KMS-11 (cell line): ENCODE data around the gene TTC23L.

Experiments
- H2AFZ ChIP-seq: fragments of 200-600 bp; sonication (generic); 2 replicates; pipeline ENCODE4 v1.6.1; 2016; ENCODE audit warnings: antibody characterized with exemption, mixed run types, low read depth
- H3K27ac ChIP-seq: fragments of 200-600 bp; sonication (generic); 2 replicates; pipeline ENCODE4 v1.6.1; 2016; ENCODE audit warnings: mild to moderate bottlenecking, mixed run types
- H3K27me3 ChIP-seq: fragments of 200-600 bp; sonication (generic); 2 replicates; pipeline ENCODE4 v1.6.1; 2017; ENCODE audit warnings: mild to moderate bottlenecking, low read depth, mixed run types, moderate library complexity; ENCODE audit not compliant: insufficient read depth
- H3K36me3 ChIP-seq: fragments of 200-600 bp; sonication (generic); 2 replicates; pipeline ENCODE4 v1.6.1; 2017; ENCODE audit warnings: mild to moderate bottlenecking, mixed run types; ENCODE audit not compliant: insufficient read depth
- H3K4me1 ChIP-seq: fragments of 200-600 bp; sonication (generic); 2 replicates; pipeline ENCODE4 v1.6.1; 2016; ENCODE audit warnings: mild to moderate bottlenecking, low read depth, mixed run types; ENCODE audit not compliant: poor library complexity, severe bottlenecking
- H3K4me2 ChIP-seq: fragments of 200-600 bp; sonication (generic); 2 replicates; pipeline ENCODE4 v1.7.0; 2016; ENCODE audit warnings: mild to moderate bottlenecking, mixed run types
- H3K4me3 ChIP-seq: fragments of 200-600 bp; sonication (generic); IDR thresholded peaks from 2 replicates; pipeline ENCODE4 v1.6.1; 2017; ENCODE audit warnings: low read depth, low read length, mixed read lengths; ENCODE audit not compliant: insufficient read depth
- H3K79me2 ChIP-seq: fragments of 200-600 bp; sonication (generic); 2 replicates; pipeline ENCODE4 v1.6.1; 2016; ENCODE audit warnings: low read depth, mixed run types; ENCODE audit not compliant: insufficient read depth
- H3K9ac ChIP-seq: fragments of 200-600 bp; sonication (generic); 2 replicates; pipeline ENCODE4 v1.6.1; 2016; ENCODE audit warnings: mild to moderate bottlenecking, mixed run types
- H4K20me1 ChIP-seq: fragments of 200-600 bp; sonication (generic); 2 replicates; pipeline ENCODE4 v1.6.1; 2016; ENCODE audit warnings: mild to moderate bottlenecking, mixed run types; ENCODE audit not compliant: insufficient read depth
- TF ChIP-seq, protein P1 (sequence below): fragments of 200-600 bp; sonication (generic); conservative IDR thresholded peaks from 2 replicates; pipeline ENCODE4 v1.6.1; 2017; ENCODE audit warnings: low read depth, mild to moderate bottlenecking, antibody characterized with exemption, low read length, moderate library complexity, mixed read lengths

TTC23L gene

DNA sequence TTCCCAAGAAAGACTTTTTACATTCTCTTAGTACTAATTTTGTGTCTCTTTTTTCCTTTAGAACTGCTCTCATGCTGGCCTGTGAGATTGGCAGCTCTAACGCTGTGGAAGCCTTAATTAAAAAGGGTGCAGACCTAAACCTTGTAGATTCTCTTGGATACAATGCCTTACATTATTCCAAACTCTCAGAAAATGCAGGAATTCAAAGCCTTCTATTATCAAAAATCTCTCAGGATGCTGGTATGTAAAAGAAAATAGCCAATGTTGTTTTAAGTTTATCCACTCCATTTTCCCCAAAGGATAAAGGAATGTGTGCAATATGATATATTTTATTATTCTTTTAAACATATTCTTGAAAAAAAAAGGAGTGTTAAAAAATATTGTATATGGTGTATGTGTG is 27.3 kb upstream of the TTC23L start:
- H4K20me1 ChIP-seq: no peaks in the 10 kb centered on the region
- no peak overlapping the region for H3K4me2 ChIP-seq
- no peaks in the 10 kb centered on the region for H3K36me3 ChIP-seq
- TF ChIP-seq, protein P1, sequence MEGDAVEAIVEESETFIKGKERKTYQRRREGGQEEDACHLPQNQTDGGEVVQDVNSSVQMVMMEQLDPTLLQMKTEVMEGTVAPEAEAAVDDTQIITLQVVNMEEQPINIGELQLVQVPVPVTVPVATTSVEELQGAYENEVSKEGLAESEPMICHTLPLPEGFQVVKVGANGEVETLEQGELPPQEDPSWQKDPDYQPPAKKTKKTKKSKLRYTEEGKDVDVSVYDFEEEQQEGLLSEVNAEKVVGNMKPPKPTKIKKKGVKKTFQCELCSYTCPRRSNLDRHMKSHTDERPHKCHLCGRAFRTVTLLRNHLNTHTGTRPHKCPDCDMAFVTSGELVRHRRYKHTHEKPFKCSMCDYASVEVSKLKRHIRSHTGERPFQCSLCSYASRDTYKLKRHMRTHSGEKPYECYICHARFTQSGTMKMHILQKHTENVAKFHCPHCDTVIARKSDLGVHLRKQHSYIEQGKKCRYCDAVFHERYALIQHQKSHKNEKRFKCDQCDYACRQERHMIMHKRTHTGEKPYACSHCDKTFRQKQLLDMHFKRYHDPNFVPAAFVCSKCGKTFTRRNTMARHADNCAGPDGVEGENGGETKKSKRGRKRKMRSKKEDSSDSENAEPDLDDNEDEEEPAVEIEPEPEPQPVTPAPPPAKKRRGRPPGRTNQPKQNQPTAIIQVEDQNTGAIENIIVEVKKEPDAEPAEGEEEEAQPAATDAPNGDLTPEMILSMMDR: no peak
- no peaks in the 10 kb centered on the region for H3K27me3 ChIP-seq
- H3K9ac ChIP-seq: no peak overlapping the region
- no peak overlapping the region for H2AFZ ChIP-seq
- H3K79me2 ChIP-seq: no peaks in the 10 kb centered on the region
- H3K4me1 ChIP-seq: no peaks in the 10 kb centered on the region
- no peak overlapping the region for H3K4me3 ChIP-seq
- no peak overlapping the region for H3K27ac ChIP-seq

DNA sequence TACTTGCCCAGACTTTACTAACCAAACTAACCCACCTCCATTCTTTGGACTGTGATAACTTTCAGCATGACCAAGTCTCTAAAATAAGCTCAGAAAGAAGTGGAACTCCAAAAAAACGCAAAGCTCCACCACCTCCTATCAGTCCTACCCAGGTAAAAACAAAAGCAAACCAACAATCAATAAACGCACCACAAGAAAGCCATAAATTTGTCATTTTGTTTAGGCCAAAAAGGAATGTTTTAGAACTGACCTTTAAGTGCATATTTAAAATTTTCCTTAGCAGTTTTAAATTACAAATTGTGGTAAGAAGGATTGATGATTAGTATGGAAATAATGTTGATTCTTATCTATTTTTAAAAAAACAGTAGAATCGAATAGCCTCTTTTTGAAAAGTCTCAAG is 25.5 kb upstream of the TTC23L start:
- TF ChIP-seq, protein P1: no peak
- no peak overlapping the region for H3K27ac ChIP-seq
- H3K27me3 ChIP-seq: no peaks in the 10 kb centered on the region
- no peak overlapping the region for H3K4me2 ChIP-seq
- no peaks in the 10 kb centered on the region for H3K79me2 ChIP-seq
- no peaks in the 10 kb centered on the region for H4K20me1 ChIP-seq
- H3K9ac ChIP-seq: no peak overlapping the region
- no peak overlapping the region for H3K4me3 ChIP-seq
- no peak overlapping the region for H2AFZ ChIP-seq
- no peaks in the 10 kb centered on the region for H3K36me3 ChIP-seq
- no peaks in the 10 kb centered on the region for H3K4me1 ChIP-seq

DNA sequence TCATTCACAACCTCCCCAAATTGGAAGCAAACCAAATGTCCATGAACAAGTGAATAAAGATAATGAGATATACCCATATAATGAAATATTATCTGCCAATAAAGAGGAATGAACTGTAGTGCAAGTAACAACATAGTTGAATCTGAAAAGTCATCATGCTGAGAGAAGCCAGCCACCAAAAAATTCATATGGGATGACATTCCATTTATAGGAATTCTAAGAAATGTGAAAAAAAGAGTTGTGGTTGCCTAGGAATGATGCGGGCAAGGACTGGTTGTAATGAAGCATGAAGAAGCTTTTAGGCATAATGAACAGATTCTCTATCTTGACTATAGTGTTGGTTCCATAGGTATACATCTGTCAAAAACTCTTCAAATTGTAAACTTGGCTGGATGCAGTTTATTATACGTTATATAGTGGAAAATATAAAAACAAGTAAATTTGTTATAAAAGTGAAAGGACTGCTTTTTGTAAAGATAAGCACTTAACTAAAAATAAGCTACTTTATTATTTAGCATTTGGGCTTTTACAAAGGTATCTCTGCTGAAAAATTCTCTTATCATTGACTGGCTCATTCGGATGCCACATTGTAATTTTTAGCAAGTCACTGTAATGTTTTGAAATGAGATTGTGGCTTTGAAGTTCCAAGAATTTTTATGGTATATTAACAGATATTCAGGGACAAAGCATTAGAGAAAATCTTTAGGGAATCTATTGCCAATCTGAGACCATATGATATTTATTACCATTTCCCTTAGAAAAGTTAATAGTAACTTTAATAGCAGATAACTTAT is 21.2 kb upstream of the TTC23L start:
- H3K9ac ChIP-seq: no peak overlapping the region
- H4K20me1 ChIP-seq: no peaks in the 10 kb centered on the region
- H3K36me3 ChIP-seq: no peaks in the 10 kb centered on the region
- no peaks in the 10 kb centered on the region for H3K79me2 ChIP-seq
- no peak overlapping the region for H2AFZ ChIP-seq
- TF ChIP-seq, protein P1: no peak
- H3K27me3 ChIP-seq: no peaks in the 10 kb centered on the region
- no peak overlapping the region for H3K4me3 ChIP-seq
- H3K27ac ChIP-seq: no peak overlapping the region
- no peaks in the 10 kb centered on the region for H3K4me1 ChIP-seq
- no peak overlapping the region for H3K4me2 ChIP-seq

DNA sequence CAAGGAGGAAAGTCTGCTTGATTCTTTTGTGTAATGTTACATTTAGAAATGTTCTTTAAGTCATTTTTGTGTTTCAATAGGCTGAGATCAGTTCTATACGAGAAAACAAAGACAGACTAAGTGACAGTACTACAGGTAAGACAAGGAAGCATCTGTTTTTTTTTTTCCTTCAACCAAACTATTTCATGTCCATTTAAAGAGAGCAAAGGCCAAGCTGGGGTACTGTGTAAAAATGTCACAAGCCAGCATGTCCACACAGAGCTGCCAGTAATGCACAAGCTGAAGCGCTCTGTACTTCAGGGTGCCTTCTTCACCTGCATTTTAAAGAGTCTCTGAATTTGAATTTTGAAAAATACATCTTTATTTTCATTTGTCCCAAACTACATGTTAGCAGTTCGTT is 20.2 kb upstream of the TTC23L start:
- TF ChIP-seq, protein P1: no peak
- Histone ChIP-seq H3K9ac (no peak overlapping the region), H3K4me1 (no peaks in the 10 kb centered on the region), H4K20me1 (no peaks in the 10 kb centered on the region), H3K4me3 (no peak overlapping the region), H3K36me3 (no peaks in the 10 kb centered on the region), H3K79me2 (no peaks in the 10 kb centered on the region), H3K27me3 (no peaks in the 10 kb centered on the region), H2AFZ (no peak overlapping the region), H3K27ac (no peak overlapping the region), H3K4me2 (no peak overlapping the region)
